Heart left ventricle (tissue), 16 donors: ENCODE results near the gene SLC26A9. TPM values are rescaled to one million over a fixed set of nuclear protein-coding genes. Genes with fewer than 3 reads are reported as not detected.

Experiments
- ATAC-seq, 4 donors: fragments of 200-7000 bp; cut with Tn5 transposase; one replicate each; pipeline ENCODE4 v1.9.1; 2020 to 2022; ENCODE audit warnings: moderate library complexity in 4 of 4, mild to moderate bottlenecking in 3 of 4, moderate number of reproducible peaks in 1 of 4
- DNase-seq, 5 donors: peaks; one replicate each; pipeline ENCODE4 v3.0.0-alpha.2; 2020
- H3K27ac ChIP-seq, 12 donors: fragments of 200-600 bp; sonication (generic) in 4 of 12; one replicate each; pipeline versions ENCODE4 v1.5.0 to v1.8.0; 2016 to 2022; ENCODE audit warnings: mild to moderate bottlenecking in 2 of 12
- H3K27me3 ChIP-seq, 9 donors: fragments of 200-600 bp; sonication (generic) in 2 of 9; one replicate each; pipeline versions ENCODE4 v1.5.1 to v1.8.0; 2016 to 2022; ENCODE audit warnings: mild to moderate bottlenecking in 3 of 9
- H3K36me3 ChIP-seq, 9 donors: fragments of 200-600 bp; sonication (generic) in 2 of 9; one replicate each; pipeline versions ENCODE4 v1.5.0 to v1.8.0; 2018 to 2022; ENCODE audit warnings: mild to moderate bottlenecking in 2 of 9
- H3K4me1 ChIP-seq, 12 donors: fragments of 200-600 bp; sonication (generic) in 4 of 12; one replicate each; pipeline versions ENCODE4 v1.5.0 to v1.8.0; 2016 to 2022; ENCODE audit warnings: mild to moderate bottlenecking in 3 of 12
- H3K4me3 ChIP-seq, 12 donors: fragments of 200-600 bp; sonication (generic) in 4 of 12; one replicate each; pipeline versions ENCODE4 v1.5.0 to v1.8.0; 2017 to 2022; ENCODE audit warnings: mild to moderate bottlenecking in 9 of 12, moderate library complexity in 4 of 12
- H3K9me3 ChIP-seq, 12 donors: fragments of 200-600 bp; sonication (generic) in 4 of 12; one replicate each; pipeline versions ENCODE4 v1.5.0 to v1.8.0; 2016 to 2022; ENCODE audit warnings: mild to moderate bottlenecking in 1 of 12
- CTCF ChIP-seq, 12 donors: fragments of 200-600 bp; sonication (generic) in 4 of 12; IDR thresholded peaks; one replicate each; pipeline versions ENCODE4 v1.5.0 to v1.8.0; 2018 to 2022; ENCODE audit warnings: antibody characterized with exemption in 12 of 12, mild to moderate bottlenecking in 5 of 12
- POLR2A ChIP-seq, 2 donors: fragments of 450-650 bp; IDR thresholded peaks; one replicate each; pipeline ENCODE4 v1.6.1; 2017; ENCODE audit warnings: antibody characterized with exemption in 2 of 2, mild to moderate bottlenecking in 2 of 2, moderate library complexity in 2 of 2
- WGBS, 4 donors: extraction: QIAGEN DNeasy Blood & Tissue Kit in 2 of 4; methylation state at CpG; one replicate each; pipeline versions ENCODE4 v1.1.5 to v1.1.7; 2013 to 2018; 5-methylcytosine and 5-hydroxymethylcytosine counted together
- intact Hi-C, 10 donors: fragments of 100-400 bp; cut with DNase I; formaldehyde crosslinking; loops; one replicate each; pipeline versions ENCODE4 v1.11.1 to v1.14.2; 2022
- polyA plus RNA-seq, 2 donors: library from polyadenylated mRNA; stranded (reverse); fragments of 200-250 nt; gene quantifications; one replicate each; pipeline ENCODE4 v1.2.3, GENCODE V29; 2013
- total RNA-seq, 9 donors: library from RNA; depleted of rRNA in 2 of 9; stranded (reverse); fragments of >200 nt in 2 of 9; fragmentation: NEBNext Ultra II Directional in 3 of 9; extraction: Animal tissue kit (Norgen Biotek cat#: 25700) in 3 of 9; gene quantifications; one replicate each; pipeline versions ENCODE4 v1.1.0 to v1.2.4, GENCODE V29; 2016 to 2023
- donor health status: ischemic (EF 13 %, LVEDD 7.1; RV severe dilation, severe dysfunction).
- donor health status: healthy with polysubstance abuse.
- donor health status: DM: no; HTN: yes; CAD: no.
- donor health status: DM: no; HTN: no; CAD: no.
- donor health status: ischemic (EF 25% LVEDD 6.9; RV normal size, moderate dysfunction).
- donor health status: ischemic (EF 25% LVEDD 5.7; RV mildly dilated, moderate dysfunction).
- donor health status: healthy.
- donor health status: DM: yes; HTN: yes; CAD: no.
- donor health status: ischemic (EF 35%, LVEDD 5.7; RV mildly dilated, moderate dysfunction).
- donor health status: nonischemic (EF 11% LVEDD 7.7; RV severe dilation, severe dysfunction).
- donor health status: DM: yes; HTN: yes; CAD: no.
- donor health status: PGD.
- donor health status: ischemic (EF 29% LVEDD 5.4; RV normal size, mild dysfunction).
- donor health status: nonischemic (EF 23%, LVEDD 6.1; RV moderate dilation, normal function).

SLC26A9 gene
- total and polyA plus RNA-seq, 11 donors, result 4.1 to 39.6 (median 11.0) TPM

- H3K27ac ChIP-seq, result no peak overlapping the region
- TF ChIP-seq POLR2A (IDR thresholded peaks at IDR 0.05) (no peak), CTCF (IDR thresholded peaks at IDR 0.05) (no peak)
- ATAC-seq, result peak in 2 of 4 donors; percentile 29 to 39
- intact Hi-C loops, result no loop called here
- H3K27me3 ChIP-seq, result no peaks in the 10 kb centered on the region
- no peak overlapping the region for H3K4me3 ChIP-seq
- WGBS, 4 donors, result 79 to 92% (median 88%) methylated on average over 7 of the region's 7 CpGs
- DNase-seq, result no peak
- H3K36me3 ChIP-seq, result no peaks in the 10 kb centered on the region
- peaks cover 0 to 23% (median 0%) of the 10 kb centered on the region in 12 donors for H3K4me1 ChIP-seq
- no peaks in the 10 kb centered on the region for H3K9me3 ChIP-seq
Observed at GRCh38 chr1:205950826-205951549, 7.7 kb upstream of the SLC26A9 start.

GRCh38 chr1:205950280-205950679 is 7.0 kb upstream of the SLC26A9 start:
- intact Hi-C loops, result no loop called here
- Histone ChIP-seq H3K9me3 (no peaks in the 10 kb centered on the region), H3K27ac (no peak overlapping the region), H3K27me3 (no peaks in the 10 kb centered on the region), H3K4me1 (peaks cover 0 to 23% (median 0%) of the 10 kb centered on the region in 12 donors), H3K4me3 (no peak overlapping the region), H3K36me3 (no peaks in the 10 kb centered on the region)
- ATAC-seq (peak in 3 of 4 donors; percentile 20 to 45 (median 31)), DNase-seq (no peak)
- no peak for TF ChIP-seq CTCF (IDR thresholded peaks at IDR 0.05)
- no peak for TF ChIP-seq POLR2A (IDR thresholded peaks at IDR 0.05)
- WGBS, 4 donors, result 55 to 86% (median 66%) methylated on average over 7 to 8 of the region's 8 CpGs

- ATAC-seq (no peak), DNase-seq (no peak)
- Histone ChIP-seq H3K4me3 (no peak overlapping the region), H3K27me3 (no peaks in the 10 kb centered on the region), H3K4me1 (peaks cover 0 to 23% (median 0%) of the 10 kb centered on the region in 12 donors), H3K36me3 (no peaks in the 10 kb centered on the region), H3K27ac (no peak overlapping the region), H3K9me3 (no peaks in the 10 kb centered on the region)
- WGBS, 4 donors, result 98 to 100% (median 100%) methylated on average over 1 of the region's 1 CpG; no CpG with 5 or more reads in 1 of the 4 donors
- TF ChIP-seq CTCF (IDR thresholded peaks at IDR 0.05) (no peak), POLR2A (IDR thresholded peaks at IDR 0.05) (no peak)
- intact Hi-C loops, result no loop called here
Observed at GRCh38 chr1:205949753-205950152, 6.5 kb upstream of the SLC26A9 start.

- Histone ChIP-seq H3K27me3 (no peaks in the 10 kb centered on the region), H3K4me3 (no peak overlapping the region), H3K27ac (no peak overlapping the region), H3K9me3 (no peaks in the 10 kb centered on the region), H3K4me1 (peaks cover 0 to 23% (median 0%) of the 10 kb centered on the region in 12 donors), H3K36me3 (no peaks in the 10 kb centered on the region)
- ATAC-seq (no peak), DNase-seq (no peak)
- no peak for TF ChIP-seq POLR2A (IDR thresholded peaks at IDR 0.05)
- no peak for TF ChIP-seq CTCF (IDR thresholded peaks at IDR 0.05)
- WGBS, 4 donors, result 91 to 98% (median 95%) methylated on average over 3 of the region's 3 CpGs
- intact Hi-C loops, result no loop called here
Observed at GRCh38 chr1:205948886-205949285, 5.6 kb upstream of the SLC26A9 start.
